ENCODE results near the gene SHB. TPM values are rescaled to one million over a fixed set of nuclear protein-coding genes. Genes with fewer than 3 reads are reported as not detected.

Gene SHB
- total and polyA plus RNA-seq, 2 experiments from 2014 or later, result 20.8 to 48.3 TPM

GRCh38 chr9:38084556-38084880 is 15.5 kb upstream of the SHB start:
- 73% methylated on average over 5 of the region's 5 CpGs for WGBS (ENCODE audit: low lambda C conversion rate, missing lambda C conversion rate)
- no peak for DNase-seq (ENCODE audit: low spot score)
- Histone ChIP-seq H3K4me3 (no peak overlapping the region), H3K36me3 (replicated peaks; ENCODE audit: insufficient read depth, low read depth) (no peaks in the 10 kb centered on the region), H3K79me2 (no peaks in the 10 kb centered on the region), H2AFZ (no peak overlapping the region), H3K9me3 (ENCODE audit: low read depth) (no peaks in the 10 kb centered on the region), H3K4me2 (no peak overlapping the region), H3K9me2 (replicated peaks; ENCODE audit: insufficient read depth) (no peaks in the 10 kb centered on the region), H3K27me3 (no peaks in the 10 kb centered on the region), H4K20me1 (ENCODE audit: insufficient read depth, poor library complexity, severe bottlenecking) (no peaks in the 10 kb centered on the region), H3K4me1 (ENCODE audit: insufficient read depth) (no peaks in the 10 kb centered on the region), H3K27ac (no peak overlapping the region)
- TF ChIP-seq EZH2 (IDR thresholded peaks at IDR 0.05; ENCODE audit: borderline replicate concordance) (no peak), EZH2phosphoT487 (IDR thresholded peaks at IDR 0.05; ENCODE audit: low read depth, severe bottlenecking, unreplicated experiment) (no peak)

GRCh38 chr9:38083858-38084555 is 15.0 kb upstream of the SHB start:
- no peak overlapping the region for H3K27ac ChIP-seq
- no peaks in the 10 kb centered on the region for H3K4me1 ChIP-seq (ENCODE audit: insufficient read depth)
- no peak overlapping the region for H2AFZ ChIP-seq
- no peak for DNase-seq (ENCODE audit: low spot score)
- H4K20me1 ChIP-seq (ENCODE audit: insufficient read depth, poor library complexity, severe bottlenecking), result no peaks in the 10 kb centered on the region
- no peaks in the 10 kb centered on the region for H3K9me2 ChIP-seq (replicated peaks; ENCODE audit: insufficient read depth)
- TF ChIP-seq CTCF (IDR thresholded peaks at IDR 0.05; ENCODE audit: poor library complexity), result no peak
- no peak for TF ChIP-seq EZH2 (IDR thresholded peaks at IDR 0.05; ENCODE audit: borderline replicate concordance)
- no peak for TF ChIP-seq EZH2phosphoT487 (IDR thresholded peaks at IDR 0.05; ENCODE audit: low read depth, severe bottlenecking, unreplicated experiment)
- H3K9me3 ChIP-seq (ENCODE audit: low read depth), result no peaks in the 10 kb centered on the region
- H3K79me2 ChIP-seq, result no peaks in the 10 kb centered on the region
- H3K27me3 ChIP-seq, result no peaks in the 10 kb centered on the region
- H3K36me3 ChIP-seq (replicated peaks; ENCODE audit: insufficient read depth, low read depth), result no peaks in the 10 kb centered on the region
- WGBS (ENCODE audit: low lambda C conversion rate, missing lambda C conversion rate), result 86% methylated on average over 10 of the region's 10 CpGs
- no peak overlapping the region for H3K4me3 ChIP-seq
- no peak overlapping the region for H3K4me2 ChIP-seq

- H3K4me3 ChIP-seq, result no peak overlapping the region
- H2AFZ ChIP-seq, result no peak overlapping the region
- no peaks in the 10 kb centered on the region for H3K79me2 ChIP-seq
- H3K36me3 ChIP-seq (replicated peaks; ENCODE audit: insufficient read depth, low read depth), result no peaks in the 10 kb centered on the region
- H3K9me3 ChIP-seq (ENCODE audit: low read depth), result no peaks in the 10 kb centered on the region
- no peaks in the 10 kb centered on the region for H3K9me2 ChIP-seq (replicated peaks; ENCODE audit: insufficient read depth)
- no peak for DNase-seq (ENCODE audit: low spot score)
- no peak overlapping the region for H3K4me2 ChIP-seq
- no peaks in the 10 kb centered on the region for H4K20me1 ChIP-seq (ENCODE audit: insufficient read depth, poor library complexity, severe bottlenecking)
- no peak overlapping the region for H3K27ac ChIP-seq
- TF ChIP-seq CTCF (IDR thresholded peaks at IDR 0.05; ENCODE audit: poor library complexity) (no peak), EZH2phosphoT487 (IDR thresholded peaks at IDR 0.05; ENCODE audit: low read depth, severe bottlenecking, unreplicated experiment) (no peak), EZH2 (IDR thresholded peaks at IDR 0.05; ENCODE audit: borderline replicate concordance) (no peak)
- H3K4me1 ChIP-seq (ENCODE audit: insufficient read depth), result no peaks in the 10 kb centered on the region
- WGBS (ENCODE audit: low lambda C conversion rate, missing lambda C conversion rate), result 54% methylated on average over 5 of the region's 5 CpGs
- H3K27me3 ChIP-seq, result no peaks in the 10 kb centered on the region
These were observed 13.6 kb upstream of the SHB start for GRCh38 chr9:38082446-38083287.
